ENCODE results near the gene HARS1.
"Not testable (repeated sequence)": the region's sequence is repeated elsewhere in the genome, so short reads cannot be mapped to it uniquely, and the experiment has no call there.

Gene HARS1

DNA sequence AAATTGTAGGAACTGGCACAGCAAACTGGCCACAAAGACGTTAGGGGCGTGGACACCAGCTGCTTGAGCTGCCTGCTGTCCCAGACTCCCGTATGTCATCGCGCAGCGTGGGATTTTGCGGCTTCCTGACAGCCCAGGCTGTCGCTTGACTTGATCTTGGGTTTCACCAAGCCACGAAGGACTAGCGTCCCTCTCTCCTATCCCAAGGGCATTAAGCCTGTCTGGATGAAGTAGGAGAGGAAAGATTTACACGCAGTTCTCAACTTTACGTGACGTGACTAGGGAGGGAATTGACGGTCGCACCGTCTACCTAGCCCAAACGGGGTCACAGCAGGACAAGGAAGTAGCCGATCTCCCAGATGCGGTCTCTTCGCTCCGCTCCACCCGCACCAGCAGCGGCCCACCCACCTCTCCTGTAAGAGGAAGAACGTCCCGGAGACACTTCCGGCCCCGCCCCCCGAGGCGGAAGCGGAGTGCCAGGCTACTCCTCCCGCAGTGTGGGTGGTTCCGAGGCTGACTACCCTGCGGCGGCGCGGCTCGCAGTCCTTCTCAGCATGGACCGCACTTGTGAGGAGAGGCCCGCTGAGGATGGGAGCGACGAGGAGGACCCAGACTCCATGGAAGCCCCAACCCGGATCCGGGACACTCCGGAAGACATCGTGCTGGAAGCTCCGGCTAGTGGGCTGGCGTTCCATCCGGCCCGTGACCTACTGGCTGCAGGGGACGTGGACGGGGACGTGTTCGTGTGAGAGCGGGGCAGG is 26.6 kb downstream of the HARS1 start, which contains the start of gene WDR55:
TSS of gene WDR55 (plus strand) at position 546 of the 761 bp plus-strand sequence. CDS start at position 555, 9 bp downstream.
- H3K36me3 Mint-ChIP-seq, result peaks cover 52 to 79% of the 10 kb centered on the region in 2 donors
- ATAC-seq (replicated peaks), result peak; percentile 96 to 97
- peaks cover 25 to 41% of the 10 kb centered on the region in 2 donors for H3K4me1 Mint-ChIP-seq
- H3K27ac Mint-ChIP-seq, result peak within 1 kb of the TSS; percentile 97
- DNase-seq, result peak; percentile 92
- no peaks in the 10 kb centered on the region for H3K9me3 Mint-ChIP-seq
- H3K4me3 Mint-ChIP-seq, result peak within 1 kb of the TSS; percentile 96 to 100
- no peaks in the 10 kb centered on the region for H3K27me3 Mint-ChIP-seq

DNA sequence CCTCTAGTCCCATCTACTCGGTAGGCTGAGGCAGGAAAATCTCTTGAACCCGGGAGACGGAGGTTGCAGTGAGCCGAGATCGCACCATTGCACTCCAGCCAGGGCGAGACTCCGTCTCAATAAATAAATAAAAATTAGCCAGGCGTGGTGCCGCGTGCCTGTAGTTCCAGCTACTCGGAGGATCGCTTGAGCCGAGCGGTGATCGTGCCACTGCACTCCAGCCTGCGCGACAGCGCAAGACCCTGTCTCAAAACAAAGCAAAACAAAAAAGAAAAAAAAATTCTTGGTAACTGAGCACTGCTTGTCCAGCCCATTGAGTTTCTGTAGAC is 27.2 kb downstream of the HARS1 start:
- Mint-ChIP-seq H3K27ac (peak overlapping the region; percentile 97), H3K4me1 (peaks cover 25 to 42% of the 10 kb centered on the region in 2 donors), H3K4me3 (peak overlapping the region; percentile 96 to 100), H3K27me3 (no peaks in the 10 kb centered on the region), H3K36me3 (peaks cover 53 to 78% of the 10 kb centered on the region in 2 donors), H3K9me3 (no peaks in the 10 kb centered on the region)
- DNase-seq (no peak), ATAC-seq (replicated peaks) (no peak)

DNA sequence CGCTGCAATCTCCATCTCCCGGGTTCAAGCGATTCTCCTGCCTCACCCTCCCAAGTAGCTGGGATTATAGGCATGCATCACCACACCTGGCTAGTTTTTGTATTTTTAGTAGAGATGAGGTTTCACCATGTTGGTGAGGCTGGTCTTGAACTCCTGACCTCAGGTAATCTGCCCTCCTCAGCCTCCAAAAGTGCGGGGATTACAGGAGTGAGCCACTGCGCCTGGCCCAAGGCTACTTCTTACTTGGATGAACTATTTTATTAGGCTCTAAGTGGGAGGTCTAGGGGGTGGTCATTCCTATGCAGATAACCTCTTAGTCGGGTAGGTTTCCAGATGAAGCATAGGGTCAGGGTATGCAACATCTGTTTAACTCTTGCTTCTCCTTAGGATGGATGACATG is 30.8 kb downstream of the HARS1 start:
- H3K9me3 Mint-ChIP-seq; H3K27ac Mint-ChIP-seq; H3K27me3 Mint-ChIP-seq; ATAC-seq (replicated peaks); H3K4me3 Mint-ChIP-seq; DNase-seq: not testable (repeated sequence)
- H3K4me1 Mint-ChIP-seq, result peaks cover 7 to 24% of the 10 kb centered on the region in 2 donors
- H3K36me3 Mint-ChIP-seq, result peaks cover 47 to 70% of the 10 kb centered on the region in 2 donors

DNA sequence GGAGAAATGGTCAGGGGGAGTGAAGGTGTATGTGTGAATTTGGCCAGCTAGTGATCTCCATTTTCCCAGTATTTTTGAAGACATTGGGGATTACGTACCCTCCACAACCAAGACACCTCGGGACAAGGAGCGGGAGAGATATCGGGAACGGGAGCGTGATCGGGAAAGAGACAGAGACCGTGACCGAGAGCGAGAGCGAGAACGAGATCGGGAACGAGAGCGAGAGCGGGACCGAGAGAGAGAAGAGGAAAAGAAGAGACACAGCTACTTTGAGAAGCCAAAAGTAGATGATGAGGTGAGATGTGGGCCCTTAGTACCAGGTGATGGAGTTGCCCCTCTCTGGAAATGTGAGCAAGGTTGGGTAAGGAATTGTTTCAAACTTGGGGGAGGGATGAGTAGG is 32.3 kb downstream of the HARS1 start:
- no peaks in the 10 kb centered on the region for H3K9me3 Mint-ChIP-seq
- H3K4me1 Mint-ChIP-seq, result peaks cover 6 to 16% of the 10 kb centered on the region in 2 donors
- DNase-seq (no peak), ATAC-seq (replicated peaks) (no peak)
- no peaks in the 10 kb centered on the region for H3K27me3 Mint-ChIP-seq
- peak overlapping the region; percentile 14 for H3K27ac Mint-ChIP-seq
- H3K36me3 Mint-ChIP-seq, result peaks cover 46 to 73% of the 10 kb centered on the region in 2 donors
- H3K4me3 Mint-ChIP-seq, result no peak overlapping the region

DNA sequence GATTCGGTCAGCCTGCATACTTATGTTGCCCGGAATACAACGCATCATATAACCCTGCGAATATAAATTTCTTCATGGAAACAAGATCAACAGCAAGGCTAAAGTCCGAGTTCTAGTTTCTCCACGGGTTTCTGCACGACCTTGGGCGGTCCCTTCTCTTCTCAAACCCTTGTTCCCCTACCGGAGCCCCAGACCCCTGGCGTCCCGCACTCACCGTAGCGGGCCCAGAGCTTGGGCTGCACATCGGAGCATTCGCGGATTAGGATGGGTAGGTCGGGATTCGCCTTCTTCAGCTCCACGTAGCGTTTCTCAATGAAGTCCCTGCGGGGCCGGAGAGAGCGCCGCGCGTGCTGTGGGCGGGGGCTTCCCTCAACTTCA is 44.1 kb downstream of the HARS1 start:
- Mint-ChIP-seq H3K27ac (peak overlapping the region; percentile 99), H3K9me3 (no peaks in the 10 kb centered on the region), H3K27me3 (no peaks in the 10 kb centered on the region), H3K36me3 (peaks cover 42 to 51% of the 10 kb centered on the region in 2 donors), H3K4me1 (peaks cover 20 to 45% of the 10 kb centered on the region in 2 donors), H3K4me3 (peak overlapping the region; percentile 91 to 100)
- ATAC-seq (replicated peaks) (peak in 1 of 2 donors; percentile 29), DNase-seq (no peak)

DNA sequence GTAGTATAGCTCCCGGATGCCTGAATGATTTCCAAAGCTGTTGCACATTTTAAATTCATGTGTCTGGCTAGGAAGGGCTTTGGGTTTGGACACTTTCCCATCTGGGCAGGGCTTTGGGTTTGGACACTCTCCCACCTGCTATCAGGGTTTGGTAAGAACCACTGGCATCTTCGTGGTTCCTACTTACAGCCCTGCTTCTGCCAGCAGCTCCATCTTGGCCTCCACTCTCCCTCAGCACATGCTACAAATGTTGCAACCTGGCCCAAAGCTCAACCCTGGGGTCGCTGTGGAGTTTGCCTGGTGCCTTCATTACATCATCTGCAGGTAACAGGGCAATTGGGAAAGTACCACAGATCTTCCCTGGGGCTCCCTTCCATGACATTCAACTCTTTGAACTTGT is 48.5 kb downstream of the HARS1 start:
- Mint-ChIP-seq H3K4me1 (peaks cover 31 to 66% of the 10 kb centered on the region in 2 donors), H3K27me3 (no peaks in the 10 kb centered on the region), H3K4me3 (no peak overlapping the region), H3K27ac (no peak overlapping the region), H3K36me3 (peaks cover 36 to 37% of the 10 kb centered on the region in 2 donors), H3K9me3 (no peaks in the 10 kb centered on the region)
- ATAC-seq (replicated peaks) (no peak), DNase-seq (no peak)

DNA sequence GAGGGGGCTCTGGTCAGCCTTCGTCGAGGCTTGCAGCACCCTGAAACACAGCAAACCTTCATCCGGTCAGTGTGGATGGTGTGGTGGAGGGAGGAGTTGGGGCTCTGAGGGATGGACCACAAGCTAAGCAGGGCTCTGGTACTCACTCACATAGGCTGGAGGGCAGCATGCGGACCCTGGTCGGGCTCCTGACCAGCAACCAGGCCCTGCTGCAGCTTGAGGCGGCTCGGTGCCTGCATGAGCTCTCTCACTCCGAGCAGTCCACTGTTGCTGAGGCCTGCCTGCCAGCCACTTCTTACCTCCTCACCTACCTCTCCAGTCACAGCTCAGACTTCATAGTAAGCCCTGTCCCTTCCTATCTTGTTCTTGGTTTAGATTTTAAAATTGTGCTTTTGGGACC is 49.5 kb downstream of the HARS1 start:
- ATAC-seq (replicated peaks), result no peak
- H3K27ac Mint-ChIP-seq, result no peak overlapping the region
- no peaks in the 10 kb centered on the region for H3K9me3 Mint-ChIP-seq

DNA sequence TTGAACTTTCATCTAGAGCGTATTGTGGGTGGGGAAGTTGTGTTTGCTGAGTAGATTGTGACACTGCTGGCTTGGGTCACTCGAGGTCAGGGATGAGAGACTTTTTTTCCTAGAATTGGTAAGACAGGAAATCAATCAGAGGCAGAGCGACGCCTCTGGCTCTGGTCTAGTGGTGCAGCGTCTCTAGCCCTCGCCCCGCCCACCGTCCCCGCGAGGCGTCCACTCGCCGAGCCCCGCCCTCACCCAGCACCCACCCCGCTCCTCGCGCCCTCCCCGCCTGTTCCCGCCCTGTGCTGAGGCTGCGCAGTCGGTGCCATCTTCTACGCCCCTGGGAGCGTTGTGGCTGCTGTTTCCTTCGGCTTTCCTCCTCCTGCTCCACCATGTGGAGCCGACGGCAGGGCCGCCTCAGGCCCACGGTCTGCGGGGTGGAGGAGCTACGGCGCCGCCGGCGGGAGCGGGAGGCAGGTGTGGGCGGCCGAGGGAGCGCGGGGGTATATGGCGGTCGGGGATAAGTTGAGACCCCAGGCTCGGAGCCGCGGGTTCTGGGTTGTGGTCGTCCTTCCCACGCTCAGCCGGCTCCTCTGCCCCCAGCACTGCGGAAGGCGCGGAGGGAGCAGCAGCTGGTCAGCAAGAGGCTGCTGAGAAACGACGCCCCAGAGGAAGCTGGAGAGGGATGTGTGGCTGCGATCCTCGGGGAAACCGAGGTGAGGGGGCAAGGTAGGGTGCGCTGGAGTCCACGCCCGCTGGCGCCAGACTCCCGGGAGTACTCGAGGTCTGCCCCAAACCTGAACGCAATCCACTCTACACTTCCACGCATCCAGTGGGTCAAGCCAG is 51.8 kb downstream of the HARS1 start, which contains the start of gene TMCO6:
TSS of gene TMCO6 (plus strand) at position 304 of the 834 bp plus-strand sequence. CDS start at position 381, 77 bp downstream.
- ATAC-seq (replicated peaks), result peak; percentile 89 to 95
- Mint-ChIP-seq H3K36me3 (peaks cover 22 to 29% of the 10 kb centered on the region in 2 donors), H3K27ac (peak within 1 kb of the TSS; percentile 90), H3K27me3 (no peaks in the 10 kb centered on the region), H3K4me3 (peak within 1 kb of the TSS; percentile 81 to 89), H3K4me1 (peaks cover 23 to 49% of the 10 kb centered on the region in 2 donors), H3K9me3 (no peaks in the 10 kb centered on the region)
- peak; percentile 91 for DNase-seq

More for the DNA sequence above, 49.5 kb downstream of the HARS1 start:
- no peaks in the 10 kb centered on the region for H3K27me3 Mint-ChIP-seq
- peaks cover 34 to 36% of the 10 kb centered on the region in 2 donors for H3K36me3 Mint-ChIP-seq
- H3K4me3 Mint-ChIP-seq, result no peak overlapping the region
- peaks cover 32 to 66% of the 10 kb centered on the region in 2 donors for H3K4me1 Mint-ChIP-seq
- no peak for DNase-seq

DNA sequence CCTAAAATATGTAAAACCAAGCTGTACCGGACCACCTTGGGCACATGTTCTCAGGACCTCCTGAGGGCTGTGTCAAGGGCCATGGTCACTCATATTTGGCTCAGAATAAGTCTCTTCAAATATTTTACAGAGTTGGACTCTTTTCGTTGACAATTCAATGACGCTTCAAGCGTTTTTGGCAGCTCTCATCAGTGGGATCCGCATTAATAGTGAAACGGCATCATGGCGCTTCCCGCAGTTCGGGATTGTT is 52.3 kb downstream of the HARS1 start:
- DNase-seq; ATAC-seq (replicated peaks); H3K9me3 Mint-ChIP-seq; H3K27me3 Mint-ChIP-seq: not testable (repeated sequence)
- Mint-ChIP-seq H3K27ac (peak overlapping the region; percentile 90), H3K4me1 (peaks cover 23 to 54% of the 10 kb centered on the region in 2 donors), H3K36me3 (peaks cover 18 to 27% of the 10 kb centered on the region in 2 donors), H3K4me3 (peak overlapping the region; percentile 81 to 89)

DNA sequence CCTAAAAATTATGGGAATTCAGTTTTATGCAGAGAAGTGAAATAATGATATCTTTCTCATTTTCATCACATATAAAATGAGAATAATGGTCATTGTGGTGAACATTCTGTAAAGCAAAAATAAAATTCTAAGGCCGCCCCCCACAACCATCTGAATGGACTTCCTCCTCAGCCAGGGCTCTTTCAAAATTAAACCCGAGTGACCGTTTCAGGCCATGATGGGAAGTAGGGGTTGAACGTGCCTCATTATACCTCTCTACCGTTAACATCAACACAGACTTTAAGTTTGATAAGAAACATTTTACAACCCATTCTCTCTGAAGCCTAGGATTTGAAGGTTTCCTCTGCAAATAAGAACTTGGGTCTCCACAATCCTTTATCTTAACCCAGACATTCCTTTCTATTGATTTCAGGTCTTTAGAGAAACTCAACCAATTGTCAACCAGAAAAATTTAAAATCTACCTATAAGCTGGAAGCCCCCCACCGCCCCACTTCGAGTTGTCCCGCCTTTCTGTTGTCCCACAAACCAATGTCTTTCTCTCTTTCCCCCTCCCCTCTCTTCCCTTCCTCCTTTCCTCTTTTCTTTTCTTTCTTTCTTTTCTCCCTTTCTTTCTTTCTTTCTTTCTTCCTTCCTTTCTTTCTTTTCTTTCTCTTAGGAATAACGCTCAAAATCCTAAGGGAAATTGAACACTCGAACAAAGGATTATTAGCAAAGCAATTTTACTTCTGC is 53.6 kb downstream of the HARS1 start:
- Mint-ChIP-seq H3K27ac (no peak overlapping the region), H3K4me1 (peaks cover 32 to 54% of the 10 kb centered on the region in 2 donors), H3K27me3 (peaks cover under 1 to 9% of the 10 kb centered on the region in 2 donors), H3K36me3 (peaks cover 11 to 18% of the 10 kb centered on the region in 2 donors), H3K9me3 (no peaks in the 10 kb centered on the region), H3K4me3 (no peak overlapping the region)
- ATAC-seq (replicated peaks) (no peak), DNase-seq (no peak)

DNA sequence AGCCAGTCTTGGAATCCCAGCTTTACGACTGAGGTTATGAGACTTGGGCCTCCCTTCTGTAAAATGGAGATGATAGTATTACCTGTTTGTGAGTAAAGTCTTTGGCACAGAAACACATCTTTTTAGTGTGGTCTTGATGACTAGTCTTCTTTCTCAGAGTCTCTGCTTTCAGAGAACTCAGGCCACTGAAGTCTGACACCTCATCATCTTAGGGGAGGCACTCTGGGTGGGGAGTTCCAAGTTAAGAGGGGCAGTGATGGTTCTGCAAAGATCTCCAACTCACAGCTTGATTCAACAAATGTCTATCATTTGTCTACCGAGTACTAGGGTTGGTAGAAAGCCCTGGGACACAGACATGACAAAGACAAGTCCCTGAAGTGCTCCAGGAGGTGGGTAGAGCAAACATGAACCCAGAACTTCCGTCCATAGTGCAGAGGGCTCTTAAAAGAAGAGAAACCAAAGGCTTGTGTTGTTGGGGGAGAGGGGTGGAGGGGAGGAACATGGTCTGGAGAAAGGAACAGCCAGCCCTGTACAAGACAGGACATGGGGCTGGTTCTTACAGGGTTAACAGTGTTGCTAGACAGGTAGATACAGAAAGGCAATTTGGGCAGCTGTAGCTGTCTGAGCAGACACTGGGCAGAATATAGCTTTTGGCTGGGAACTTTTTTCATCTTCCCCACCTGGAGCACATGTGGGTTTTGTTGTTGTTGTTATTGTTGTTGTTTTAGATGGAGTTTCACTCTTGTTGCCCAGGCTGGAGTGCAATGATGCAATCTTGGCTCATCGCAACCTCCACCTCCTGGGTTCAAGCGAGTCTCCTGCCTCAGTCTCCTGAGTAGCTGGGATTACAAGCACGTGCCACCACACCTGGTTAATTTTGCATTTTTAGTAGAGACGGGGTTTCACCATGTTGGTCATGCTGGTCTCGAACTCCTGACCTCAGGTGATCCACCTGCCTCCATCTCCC is 55.6 kb downstream of the HARS1 start:
- ATAC-seq (replicated peaks) (no peak), DNase-seq (no peak)
- H3K9me3 Mint-ChIP-seq, result no peaks in the 10 kb centered on the region
- H3K27me3 Mint-ChIP-seq, result peaks cover 17 to 26% of the 10 kb centered on the region in 2 donors
- no peak overlapping the region for H3K4me3 Mint-ChIP-seq
- H3K36me3 Mint-ChIP-seq, result peaks cover 0 to 2% of the 10 kb centered on the region in 2 donors
- H3K27ac Mint-ChIP-seq, result no peak overlapping the region
- H3K4me1 Mint-ChIP-seq, result peaks cover 26 to 44% of the 10 kb centered on the region in 2 donors

DNA sequence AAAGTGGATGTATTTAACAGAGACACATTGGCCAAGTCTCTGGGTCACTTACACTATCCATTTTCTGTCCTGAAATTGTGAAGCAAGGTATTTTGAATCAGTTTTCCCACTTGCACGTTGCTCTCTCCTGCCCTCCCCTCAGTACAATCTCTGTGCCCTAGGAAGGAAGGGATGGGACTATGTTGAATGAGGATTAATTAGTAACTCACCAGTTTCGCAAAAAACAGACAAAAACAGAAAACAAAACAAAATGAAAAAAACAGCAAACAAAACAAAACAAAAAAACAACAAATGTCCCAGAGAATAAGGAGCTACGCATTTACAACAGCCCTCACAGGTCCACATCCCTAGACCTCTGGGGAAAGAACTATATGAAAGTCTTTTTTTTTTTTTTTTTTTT is 57.1 kb downstream of the HARS1 start:
- H3K9me3 Mint-ChIP-seq, result no peaks in the 10 kb centered on the region
- H3K27ac Mint-ChIP-seq, result no peak overlapping the region
- H3K27me3 Mint-ChIP-seq, result peaks cover 17 to 27% of the 10 kb centered on the region in 2 donors
- ATAC-seq (replicated peaks) (no peak), DNase-seq (no peak)
- H3K36me3 Mint-ChIP-seq, result no peaks in the 10 kb centered on the region
- no peak overlapping the region for H3K4me3 Mint-ChIP-seq
- peaks cover 22 to 34% of the 10 kb centered on the region in 2 donors for H3K4me1 Mint-ChIP-seq

DNA sequence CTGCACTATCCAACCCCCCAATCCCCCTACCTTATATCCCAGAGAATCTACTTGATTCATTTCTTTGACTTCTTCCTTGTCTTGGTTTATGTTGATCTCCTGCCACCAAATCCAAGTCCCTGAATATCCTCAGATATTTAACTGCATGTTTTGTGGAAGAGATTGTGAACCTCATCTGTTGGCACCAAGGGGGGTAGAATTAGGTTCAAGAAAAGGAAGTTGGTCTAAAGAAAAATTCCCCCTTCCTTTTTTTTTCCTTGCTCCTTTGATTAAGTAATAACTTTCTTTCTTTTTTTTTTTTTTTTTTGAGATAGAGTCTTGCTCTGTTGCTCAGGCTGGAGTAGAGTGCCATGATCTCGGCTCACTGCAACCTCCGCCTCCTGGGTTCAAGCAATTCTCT is 57.7 kb downstream of the HARS1 start:
- DNase-seq, result no peak
- peaks cover 20 to 28% of the 10 kb centered on the region in 2 donors for H3K4me1 Mint-ChIP-seq
- H3K9me3 Mint-ChIP-seq, result no peaks in the 10 kb centered on the region
- no peak for ATAC-seq (replicated peaks)
- H3K4me3 Mint-ChIP-seq, result peak overlapping the region; percentile 83 to 89
- no peak overlapping the region for H3K27ac Mint-ChIP-seq
- peaks cover 17 to 28% of the 10 kb centered on the region in 2 donors for H3K27me3 Mint-ChIP-seq
- no peaks in the 10 kb centered on the region for H3K36me3 Mint-ChIP-seq
